HepG2 (cell line): ENCODE measurements around the gene DDX54. TPM values are rescaled to one million over a fixed set of nuclear protein-coding genes. Genes with fewer than 3 reads are reported as not detected.

Experiments used
- ATAC-seq: fragments of 200-7000 bp; cut with Tn5 transposase; 3 replicates; pipeline ENCODE4 v1.9.1; 2020; ENCODE audit warnings: mild to moderate bottlenecking, moderate library complexity
- BruUV-seq: library from RNA; stranded (reverse); fragments of 400-500 nt; replicated peaks from 2 replicates; lab custom pipeline; 2021; lab: Mats Ljungman, UMichigan
- CTCF ChIA-PET: fragments of 300-600 bp; formaldehyde crosslinking; extraction: SDS; loops from one replicate; lab custom pipeline; 2021; ENCODE audit warnings: low total read pairs, inconsistent platforms, low intra/inter-chr PET ratio; lab: Yijun Ruan, JAX
- POLR2A ChIA-PET: fragments of 350-600 bp; sonication (Branson Sonifier 250); formaldehyde crosslinking; loops from one replicate; lab custom pipeline; 2020; ENCODE audit warnings: antibody characterized with exemption, inconsistent platforms; lab: Yijun Ruan, JAX
- DNase-seq: peaks from one replicate; pipeline ENCODE4 v3.0.0-alpha.2; 2015; ENCODE audit warnings: low spot score
- FAIRE-seq: peaks from 3 replicates; lab custom pipeline; 2011; peaks lifted over from hg19 to GRCh38; lab: Jason Lieb, UNC
- H2AFZ ChIP-seq: one replicate; pipeline ENCODE4 v1.6.1; 2011; ENCODE audit warnings: low read length, inconsistent platforms
- H3K27ac ChIP-seq: fragments of 300-600 bp; 3 replicates; pipeline ENCODE4 v1.8.0; 2011; ENCODE audit warnings: mixed run types, mild to moderate bottlenecking, mixed read lengths, low read length, inconsistent platforms; ENCODE audit not compliant: insufficient read depth; ENCODE audit errors: extremely low read length
- H3K27me3 ChIP-seq, 2 experiments: fragments of 200-600 bp in 1 of 2; 2 replicates in 1 of 2; 3 replicates in 1 of 2; pipeline versions ENCODE4 v1.6.0 to v1.8.0; 2011; ENCODE audit warnings: low read length in 2 of 2, mild to moderate bottlenecking in 2 of 2, moderate library complexity in 2 of 2, inconsistent platforms in 1 of 2; ENCODE audit not compliant: insufficient read depth in 2 of 2, control insufficient read depth in 1 of 2
- H3K36me3 ChIP-seq, 2 experiments: fragments of 200-600 bp in 1 of 2; replicated peaks in 1 of 2; 2 replicates in 1 of 2; 3 replicates in 1 of 2; pipeline versions ENCODE4 v1.5.1 to v1.8.0; 2011; ENCODE audit warnings: low read length in 2 of 2, inconsistent platforms in 1 of 2; ENCODE audit not compliant: insufficient read depth in 2 of 2, control insufficient read depth in 1 of 2
- H3K4me1 ChIP-seq: 2 replicates; pipeline ENCODE4 v1.5.1; 2012; ENCODE audit warnings: low read length, inconsistent platforms; ENCODE audit not compliant: insufficient read depth
- H3K4me2 ChIP-seq: 2 replicates; pipeline ENCODE4 v1.6.0; 2011; ENCODE audit warnings: low read depth, low read length, inconsistent platforms
- H3K4me3 ChIP-seq, 3 experiments: fragments of 200-600 bp in 1 of 3; sonication (generic), shearing (Covaris generic) in 1 of 3; replicated peaks in 1 of 3; 2 replicates each; pipeline ENCODE4 v1.5.1; 2011 to 2016; ENCODE audit warnings: low read length in 3 of 3, inconsistent platforms in 2 of 3, low read depth in 2 of 3, mild to moderate bottlenecking in 2 of 3, control low read depth in 1 of 3, mixed read lengths in 1 of 3; ENCODE audit not compliant: insufficient read depth in 1 of 3
- H3K79me2 ChIP-seq: one replicate; pipeline ENCODE4 v1.6.1; 2011; ENCODE audit warnings: low read length, inconsistent platforms; ENCODE audit not compliant: insufficient read depth
- H3K9ac ChIP-seq: 2 replicates; pipeline ENCODE4 v1.6.0; 2011; ENCODE audit warnings: mild to moderate bottlenecking, low read depth, low read length, inconsistent platforms; ENCODE audit not compliant: insufficient read depth
- H3K9me3 ChIP-seq: 2 replicates; pipeline ENCODE4 v1.5.1; 2012; ENCODE audit warnings: mild to moderate bottlenecking, low read length
- H4K20me1 ChIP-seq: 2 replicates; pipeline ENCODE4 v1.6.0; 2011; ENCODE audit warnings: inconsistent platforms, mild to moderate bottlenecking, low read length, moderate library complexity; ENCODE audit not compliant: insufficient read depth
- ARID3A ChIP-seq: IDR thresholded peaks from 2 replicates; pipeline ENCODE4 v1.6.1; 2012; ENCODE audit warnings: low read depth, low read length, improper control_type of control experiment
- DR1 ChIP-seq: sonication (generic); formaldehyde crosslinking; IDR thresholded peaks from 2 replicates; pipeline ENCODE4 v1.8.0; 2021; ENCODE audit warnings: mild to moderate bottlenecking, missing genetic modification reagents, inconsistent platforms
- HHEX ChIP-seq: IDR thresholded peaks from 2 replicates; pipeline ENCODE4 v1.6.1; 2016; ENCODE audit warnings: control low read depth
- SYNCRIP ChIP-seq: fragments of 200-400 bp; formaldehyde crosslinking; IDR thresholded peaks from 2 replicates; pipeline ENCODE4 v1.6.1; 2018; ENCODE audit warnings: mild to moderate bottlenecking, low read depth, low read length; ENCODE audit not compliant: insufficient read depth
- TBP ChIP-seq: sonication (generic); formaldehyde crosslinking; IDR thresholded peaks from 2 replicates; pipeline ENCODE4 v1.5.0; 2020; ENCODE audit warnings: missing genetic modification reagents
- ZNF354B ChIP-seq: sonication (generic); formaldehyde crosslinking; IDR thresholded peaks from 2 replicates; pipeline ENCODE4 v1.8.0; 2022; ENCODE audit warnings: mild to moderate bottlenecking, missing genetic modification reagents
- ZNF362 ChIP-seq: sonication (generic); formaldehyde crosslinking; IDR thresholded peaks from 2 replicates; pipeline ENCODE4 v1.4.0; 2020; ENCODE audit warnings: missing genetic modification reagents, mild to moderate bottlenecking, borderline replicate concordance
- ZNF432 ChIP-seq: sonication (generic); formaldehyde crosslinking; IDR thresholded peaks from 2 replicates; pipeline ENCODE4 v1.5.0; 2020; ENCODE audit warnings: missing genetic modification reagents, mild to moderate bottlenecking, borderline replicate concordance
- ZSCAN9 ChIP-seq: IDR thresholded peaks from 2 replicates; pipeline ENCODE4 v1.6.1; 2016; ENCODE audit warnings: borderline replicate concordance
- WGBS: methylation state at CpG from one replicate; pipeline ENCODE4 v1.1.6; 2017; ENCODE audit warnings: low lambda C conversion rate; 5-methylcytosine and 5-hydroxymethylcytosine counted together
- in situ Hi-C: cut with HindIII; loops from 2 replicates; pipeline ENCODE4 v1.10.0; 2017; ENCODE audit warnings: low pct_unique_long_range_greater_than_20kb; ENCODE audit not compliant: extremely low pct_ligation_motif_present
- intact Hi-C: fragments of 100-400 bp; cut with micrococcal nuclease; formaldehyde crosslinking; loops from one replicate; pipeline ENCODE4 v1.10.0; 2022; ENCODE audit not compliant: unreplicated experiment
- polyA plus RNA-seq, 8 experiments: library from polyadenylated mRNA; depleted of rRNA in 3 of 8; stranded (reverse) in 7 of 8; unstranded in 1 of 8; fragments of >200 nt; fragmentation: Illumina TruSeq in 4 of 8; extraction: Trizol in 4 of 8; gene quantifications; 2 replicates each; pipeline versions ENCODE4 v1.2.1 to v1.2.3, GENCODE V29; 2011 to 2016; ENCODE audit warnings: low read depth in 4 of 8, missing spikeins in 1 of 8, mixed read lengths in 1 of 8; ENCODE audit not compliant: insufficient read depth in 1 of 8
- total RNA-seq, 5 experiments: library from RNA; depleted of rRNA; stranded (reverse); fragments of >200 nt; fragmentation: Illumina TruSeq; extraction: Trizol; gene quantifications; 2 replicates each; pipeline ENCODE4 v1.2.3, GENCODE V29; 2016; ENCODE audit warnings: low read depth in 1 of 5

Gene DDX54
- total and polyA plus RNA-seq, 2 of the 13 experiments (the other 11 are each of a cell fraction or from before 2014, with no cell fraction given): 59.7 to 61.1 TPM

GRCh38 chr12:113195598-113195997, 10.3 kb upstream of the DDX54 start (continued):
- TF ChIP-seq ZSCAN9 (CRISPR knock-in tag) (no peak), SYNCRIP (no peak), ZNF362 (CRISPR knock-in tag) (no peak)

- Histone ChIP-seq H3K79me2 (no peaks in the 10 kb centered on the region), H2AFZ (no peak overlapping the region), H3K4me3 (no peak overlapping the region), H3K9ac (no peak overlapping the region), H3K4me1 (peaks cover 14% of the 10 kb centered on the region), H3K27ac (no peak overlapping the region), H3K9me3 (no peaks in the 10 kb centered on the region), H4K20me1 (no peaks in the 10 kb centered on the region), H3K36me3 (peaks cover 8 to 11% of the 10 kb centered on the region in 2 experiments; a peak in 3 of 5 replicates), H3K27me3 (no peaks in the 10 kb centered on the region), H3K4me2 (no peak overlapping the region)
- no peak for ATAC-seq
- DNase-seq: no peak
- FAIRE-seq: no peak
- ChIA-PET POLR2A (interaction anchor here (1.9 to 2.4 kb wide), 2 partner anchors 10 to 36 kb away, joined by 4 to 6 read pairs; partner anchors contain the start of genes DDX54 and RITA1), CTCF (no interaction called here)
- in situ Hi-C loops: loop anchor here (10.0 kb wide), 1 partner anchor 160 kb away; the partner anchor contains the start of gene PLBD2
- BruUV-seq: no TSS peak
- intact Hi-C loops: loop anchor here (10.0 kb wide), 2 partner anchors 80 to 230 kb away; partner anchors contain the start of gene SDSL
- 100% methylated on average over 2 of the region's 4 CpGs for WGBS
- no peak for TF ChIP-seq DR1
- no peak for TF ChIP-seq ARID3A
- TF ChIP-seq TBP (CRISPR knock-in tag): no peak
- TF ChIP-seq ZNF432 (CRISPR knock-in tag): no peak
- TF ChIP-seq ZNF354B: no peak
- TF ChIP-seq HHEX (CRISPR knock-in tag): no peak
Measured at GRCh38 chr12:113194971-113195391, 9.7 kb upstream of the DDX54 start.
